Tibial nerve (tissue), 4 donors: Measurements from ENCODE around the gene SHKBP1. TPM values are rescaled to one million over a fixed set of nuclear protein-coding genes. Genes with fewer than 3 reads are reported as not detected.

Source experiments
- DNase-seq, 2 donors: peaks; one replicate each; pipeline ENCODE4 v3.0.0-alpha.2; 2019; ENCODE audit warnings: low spot score in 2 of 2
- H3K27ac ChIP-seq, 4 donors: fragments of 200-600 bp; sonication (generic) in 3 of 4; one replicate each; pipeline ENCODE4 v1.5.1; 2017 to 2019; ENCODE audit warnings: mild to moderate bottlenecking in 1 of 4
- H3K27me3 ChIP-seq, 2 donors: fragments of 200-600 bp; sonication (generic) in 1 of 2; one replicate each; pipeline versions ENCODE4 v1.5.1 to v1.6.0; 2017 to 2019
- H3K36me3 ChIP-seq, 3 donors: fragments of 200-600 bp; sonication (generic); one replicate each; pipeline ENCODE4 v1.5.1; 2018 to 2019
- H3K4me1 ChIP-seq, 4 donors: fragments of 200-600 bp; sonication (generic) in 3 of 4; one replicate each; pipeline ENCODE4 v1.5.1; 2017 to 2019
- H3K4me3 ChIP-seq, 4 donors: fragments of 200-600 bp; sonication (generic) in 3 of 4; one replicate each; pipeline ENCODE4 v1.5.1; 2017 to 2019; ENCODE audit warnings: mild to moderate bottlenecking in 1 of 4, moderate library complexity in 1 of 4
- H3K9me3 ChIP-seq, 4 donors: fragments of 200-600 bp; sonication (generic) in 3 of 4; one replicate each; pipeline ENCODE4 v1.5.1; 2017 to 2019
- CTCF ChIP-seq, 5 experiments: fragments of 200-600 bp in 3 of 5; fragments of 450-650 bp in 2 of 5; sonication (generic) in 3 of 5; IDR thresholded peaks; one replicate each; pipeline ENCODE4 v1.5.1; 2016 to 2019; ENCODE audit warnings: antibody characterized with exemption in 5 of 5, mild to moderate bottlenecking in 3 of 5, moderate library complexity in 2 of 5
- EP300 ChIP-seq, 2 donors: sonication (generic); formaldehyde crosslinking; IDR thresholded peaks; one replicate each; pipeline ENCODE4 v1.6.1; 2017; ENCODE audit warnings: antibody characterized with exemption in 2 of 2, mild to moderate bottlenecking in 1 of 2
- POLR2A ChIP-seq, 2 donors: fragments of 450-650 bp; IDR thresholded peaks; one replicate each; pipeline ENCODE4 v1.6.1; 2017; ENCODE audit warnings: antibody characterized with exemption in 2 of 2, mild to moderate bottlenecking in 2 of 2, moderate library complexity in 2 of 2
- WGBS, 2 donors: methylation state at CpG; one replicate each; pipeline ENCODE4 v1.1.5; 2018; 5-methylcytosine and 5-hydroxymethylcytosine counted together
- total RNA-seq, 4 donors: library from RNA; depleted of rRNA; stranded (reverse); fragments of >200 nt; gene quantifications; one replicate each; pipeline ENCODE4 v1.1.0, GENCODE V29; 2016

The SHKBP1 gene
- total RNA-seq, 4 donors from 2014 or later, result 40.8 to 129 (median 51.2) TPM

- DNase-seq, result no peak
- Histone ChIP-seq H3K4me3 (no peak overlapping the region), H3K27me3 (peaks cover 0 to 25% of the 10 kb centered on the region in 2 donors), H3K36me3 (peaks cover 0 to 14% (median 0%) of the 10 kb centered on the region in 3 donors), H3K4me1 (peaks cover 0 to 30% (median 13%) of the 10 kb centered on the region in 4 donors), H3K9me3 (no peaks in the 10 kb centered on the region), H3K27ac (no peak overlapping the region)
- WGBS, 2 donors, result 21 to 28% methylated on average over 8 of the region's 8 CpGs
- TF ChIP-seq CTCF (IDR thresholded peaks at IDR 0.05) (no peak), POLR2A (IDR thresholded peaks at IDR 0.05) (no peak), EP300 (IDR thresholded peaks at IDR 0.05) (no peak)
Observed at GRCh38 chr19:40594255-40594654, 17.6 kb downstream of the SHKBP1 start.

DNA sequence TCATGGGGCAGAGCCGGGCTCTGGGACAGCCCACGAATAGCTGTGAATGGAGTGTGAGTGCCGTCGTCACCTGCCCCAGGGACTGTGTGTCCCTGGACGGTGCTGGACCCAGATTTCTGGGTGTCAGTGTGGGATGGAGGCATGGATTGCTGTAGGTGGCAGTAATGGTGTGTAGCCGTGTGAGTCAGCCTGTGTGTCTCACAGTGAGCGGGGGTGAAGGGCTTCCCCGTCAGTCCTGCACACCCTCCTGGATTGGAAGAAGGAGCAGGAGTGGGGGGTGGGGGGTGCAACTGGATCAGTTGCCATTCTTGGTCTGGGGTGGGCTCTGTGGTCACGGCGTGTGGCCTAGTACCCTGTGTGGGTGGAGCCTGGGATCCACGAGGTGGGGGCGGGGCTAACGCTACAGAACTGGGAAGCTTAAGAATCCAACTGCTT lies 18.0 kb downstream of the SHKBP1 start:
- Histone ChIP-seq H3K4me1 (peaks cover 0 to 34% (median 17%) of the 10 kb centered on the region in 4 donors), H3K4me3 (no peak overlapping the region), H3K9me3 (no peaks in the 10 kb centered on the region), H3K27me3 (peaks cover 0 to 25% of the 10 kb centered on the region in 2 donors), H3K27ac (no peak overlapping the region), H3K36me3 (peaks cover 0 to 14% (median 0%) of the 10 kb centered on the region in 3 donors)
- DNase-seq, result no peak
- no peak for TF ChIP-seq CTCF (IDR thresholded peaks at IDR 0.05)
- no peak for TF ChIP-seq POLR2A (IDR thresholded peaks at IDR 0.05)
- no peak for TF ChIP-seq EP300 (IDR thresholded peaks at IDR 0.05)
- 23 to 32% methylated on average over 13 of the region's 13 CpGs for WGBS, 2 donors

DNA sequence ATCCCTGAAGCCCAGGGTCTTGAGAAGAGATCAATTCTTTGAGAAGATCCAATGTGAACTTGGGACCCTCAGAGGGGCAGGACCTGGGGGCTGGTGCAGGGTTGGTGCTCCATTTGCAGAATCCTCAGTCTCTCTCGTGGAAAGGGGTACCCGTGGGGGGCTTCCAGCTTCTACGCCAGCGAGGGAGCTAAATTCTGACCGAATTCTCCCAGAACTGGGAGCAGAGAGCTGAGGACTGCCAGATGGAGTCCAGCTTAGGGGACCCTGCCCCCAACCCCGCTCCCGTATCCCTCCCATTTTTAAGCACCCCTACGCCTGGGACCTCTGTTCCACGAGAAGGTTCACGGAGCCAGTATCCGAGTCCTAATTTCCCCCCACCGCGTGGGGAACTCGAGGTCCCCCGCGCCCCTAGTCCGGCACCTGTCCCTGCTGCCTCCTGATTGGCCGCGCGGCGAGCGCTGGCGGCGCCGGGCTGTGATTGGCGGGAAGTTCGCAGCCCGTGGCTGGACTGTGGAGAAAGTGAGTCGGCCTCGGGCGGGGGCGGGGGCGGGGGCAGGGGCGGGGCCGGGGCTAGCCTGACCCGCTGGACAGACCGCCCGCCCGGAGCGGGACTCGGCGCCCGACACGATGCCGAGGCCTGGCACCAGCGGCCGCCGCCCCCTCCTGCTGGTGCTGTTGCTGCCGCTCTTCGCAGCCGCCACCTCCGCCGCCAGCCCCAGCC lies 20.1 kb downstream of the SHKBP1 start:
- Histone ChIP-seq H3K4me3 (peak overlapping the region in 2 of 4 donors; percentile 1 to 40), H3K27me3 (peaks cover 0 to 31% of the 10 kb centered on the region in 2 donors), H3K9me3 (no peaks in the 10 kb centered on the region), H3K4me1 (peaks cover 0 to 53% (median 34%) of the 10 kb centered on the region in 4 donors), H3K36me3 (no peaks in the 10 kb centered on the region), H3K27ac (peak overlapping the region in 1 of 4 donors; percentile 60)
- no peak for TF ChIP-seq CTCF (IDR thresholded peaks at IDR 0.05)
- no peak for TF ChIP-seq EP300 (IDR thresholded peaks at IDR 0.05)
- TF ChIP-seq POLR2A (IDR thresholded peaks at IDR 0.05), result no peak
- WGBS, 2 donors, result 7 to 11% methylated on average over 24 to 44 of the region's 53 CpGs
- no peak for DNase-seq

DNA sequence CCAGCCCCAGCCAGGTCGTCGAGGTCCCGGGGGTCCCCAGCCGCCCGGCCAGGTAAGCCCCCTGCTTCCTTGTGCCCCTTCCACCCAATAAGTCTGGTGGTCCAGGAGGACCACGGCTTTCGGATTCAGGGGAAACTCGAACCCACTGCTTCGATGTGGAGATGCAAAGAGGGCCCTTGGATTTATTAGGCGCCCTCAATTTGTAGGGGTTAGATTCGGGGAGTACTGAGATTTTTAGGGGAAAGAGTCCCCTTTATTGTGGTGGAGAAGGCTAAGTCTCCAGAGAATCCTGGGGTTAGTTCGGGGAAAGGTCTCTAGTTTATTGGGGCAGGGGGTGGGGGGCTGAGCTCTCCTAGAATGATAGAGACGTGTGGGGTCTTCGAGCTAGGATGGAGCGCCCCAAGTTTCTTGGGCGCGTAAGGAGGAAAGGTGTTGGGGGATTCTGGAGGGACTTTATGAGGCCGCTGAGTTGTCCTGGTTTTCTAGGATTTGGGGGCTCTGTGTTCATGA lies 20.7 kb downstream of the SHKBP1 start:
- 12 to 16% methylated on average over 10 to 18 of the region's 18 CpGs for WGBS, 2 donors
- no peak for DNase-seq
- TF ChIP-seq CTCF (IDR thresholded peaks at IDR 0.05) (no peak), EP300 (IDR thresholded peaks at IDR 0.05) (no peak), POLR2A (IDR thresholded peaks at IDR 0.05) (no peak)
- Histone ChIP-seq H3K4me1 (peaks cover 0 to 59% (median 35%) of the 10 kb centered on the region in 4 donors), H3K36me3 (no peaks in the 10 kb centered on the region), H3K9me3 (no peaks in the 10 kb centered on the region), H3K4me3 (peak overlapping the region in 2 of 4 donors; percentile 1 to 40), H3K27me3 (peaks cover 0 to 31% of the 10 kb centered on the region in 2 donors), H3K27ac (peak overlapping the region in 1 of 4 donors; percentile 60)
